ENCODE data around the gene IDI1. TPM values are rescaled to one million over a fixed set of nuclear protein-coding genes. Genes with fewer than 3 reads are reported as not detected.

IDI1 gene
- total and polyA plus RNA-seq, 2 of the 4 experiments (the other 2 are of a cell fraction), result 27.3 to 27.4 TPM

GRCh38 chr10:1040133-1040532, 8.8 kb downstream of the IDI1 start:
- H3K36me3 ChIP-seq (ENCODE audit: control insufficient read depth, insufficient read depth, low read length), result peaks cover 14% of the 10 kb centered on the region
- no peak overlapping the region for H4K5ac ChIP-seq (ENCODE audit: low read depth, low read length)
- no peak overlapping the region for H3K4me3 ChIP-seq (ENCODE audit: insufficient read depth, low read depth, low read length)

More at GRCh38 chr10:1040133-1040532, 8.8 kb downstream of the IDI1 start:
- ATAC-seq (ENCODE audit: low read depth), result no peak
- Histone ChIP-seq H3K9me1 (ENCODE audit: insufficient read depth, low read length) (peaks cover 10% of the 10 kb centered on the region; the same call in 1 of the 2 replicates), H3K9me3 (ENCODE audit: control insufficient read depth, insufficient read depth, low read length) (no peaks in the 10 kb centered on the region), H2AFZ (replicated peaks; ENCODE audit: low read length, poor library complexity) (no peak overlapping the region), H3K27ac (ENCODE audit: insufficient read depth, low read length) (no peak overlapping the region), H4K8ac (ENCODE audit: low read depth in 2 of 2, low read length in 2 of 2) (no peak overlapping the region), H4K91ac (ENCODE audit: insufficient read depth, low read depth, low read length) (no peak overlapping the region), H4K20me1 (ENCODE audit: insufficient read depth, low read length) (peaks cover 14% of the 10 kb centered on the region; the same call in 1 of the 2 replicates), H3K56ac (ENCODE audit: extremely low read depth, insufficient read depth, low read length) (no peak overlapping the region), H3K4me1 (ENCODE audit: control insufficient read depth, insufficient read depth, low read length) (no peaks in the 10 kb centered on the region), H2BK20ac (ENCODE audit: low read depth, low read length) (no peak overlapping the region), H3K14ac (replicated peaks; ENCODE audit: low read depth, low read length) (no peak overlapping the region), H3K4me2 (ENCODE audit: low read depth, low read length) (no peak overlapping the region), H2BK120ac (ENCODE audit: low read depth, low read length) (no peak overlapping the region), H2AK5ac (ENCODE audit: low read depth, low read length) (no peak overlapping the region), H3K23ac (ENCODE audit: low read depth, low read length) (no peak overlapping the region), H3K27me3 (ENCODE audit: control insufficient read depth, insufficient read depth, low read length) (no peaks in the 10 kb centered on the region), H3K4ac (ENCODE audit: low read depth, low read length) (no peak overlapping the region), H3K79me1 (ENCODE audit: low read depth in 1 of 2, low read length in 2 of 2) (peaks cover 9 to 22% of the 10 kb centered on the region in 2 experiments), H2BK5ac (ENCODE audit: low read depth, low read length, poor library complexity, severe bottlenecking) (no peak overlapping the region), H3K18ac (ENCODE audit: low read depth, low read length) (no peak overlapping the region), H3K9ac (ENCODE audit: low read depth, low read length) (no peak overlapping the region), H2AK9ac (replicated peaks; ENCODE audit: low read depth, low read length, poor library complexity) (no peak overlapping the region), H2BK15ac (ENCODE audit: low read depth, low read length) (no peak overlapping the region)
- no peak for DNase-seq
- ChIA-PET POLR2A (ENCODE audit: unreplicated experiment) (no interaction called here), CTCF (no interaction called here)
- 100% methylated on average over 1 of the region's 3 CpGs; no CpG with 5 or more reads in 1 of the 2 experiments for WGBS, 2 experiments (ENCODE audit: extremely low coverage in 2 of 2, insufficient read length in 1 of 2)
- dilution Hi-C loops (cut with HindIII; ENCODE audit: low sequenced_read_pairs, unreplicated experiment), result no loop called here
- intact Hi-C loops (cut with micrococcal nuclease), result no loop called here
- TF ChIP-seq RFX5 (IDR thresholded peaks at IDR 0.05; ENCODE audit: low read depth, low read length) (no peak), BHLHE40 (IDR thresholded peaks at IDR 0.05; ENCODE audit: low read depth, low read length) (no peak), ELK1 (IDR thresholded peaks at IDR 0.05; ENCODE audit: borderline replicate concordance, low read depth, low read length) (no peak), CTCF (conservative IDR thresholded peaks at IDR 0.05; ENCODE audit: low read depth, low read length) (no peak), MAZ (IDR thresholded peaks at IDR 0.05; ENCODE audit: borderline replicate concordance, low read depth, low read length) (no peak), NFE2L2 (IDR thresholded peaks at IDR 0.05; ENCODE audit: low read depth, low read length) (no peak), USF2 (IDR thresholded peaks at IDR 0.05; ENCODE audit: low read depth, low read length) (no peak), MXI1 (IDR thresholded peaks at IDR 0.05; ENCODE audit: borderline replicate concordance, low read depth, low read length) (no peak), POLR2A (IDR thresholded peaks at IDR 0.05; ENCODE audit: low read depth, low read length) (no peak), CHD1 (IDR thresholded peaks at IDR 0.05; ENCODE audit: low read depth, low read length) (no peak)
- in situ Hi-C loops (cut with MboI; ENCODE audit: low sequenced_read_pairs), result no loop called here
- TSS peak; percentile 73 for BruUV-seq (replicated peaks)
